D721Med (cell line): ENCODE results near the gene SPC24.

ENCODE experiments used
- DNase-seq: peaks from one replicate; pipeline ENCODE4 v3.0.0; 2011; ENCODE audit warnings: low spot score; ENCODE audit not compliant: insufficient read length
- FAIRE-seq: peaks from 2 replicates; lab custom pipeline; 2011; peaks lifted over from hg19 to GRCh38; lab: Jason Lieb, UNC
- TF ChIP-seq, protein P1 (sequence below): IDR thresholded peaks from 2 replicates; pipeline ENCODE4 v1.5.1; 2012; ENCODE audit warnings: mild to moderate bottlenecking, control low read depth; ENCODE audit not compliant: insufficient read depth; ENCODE audit errors: missing control alignments

The SPC24 gene

DNA sequence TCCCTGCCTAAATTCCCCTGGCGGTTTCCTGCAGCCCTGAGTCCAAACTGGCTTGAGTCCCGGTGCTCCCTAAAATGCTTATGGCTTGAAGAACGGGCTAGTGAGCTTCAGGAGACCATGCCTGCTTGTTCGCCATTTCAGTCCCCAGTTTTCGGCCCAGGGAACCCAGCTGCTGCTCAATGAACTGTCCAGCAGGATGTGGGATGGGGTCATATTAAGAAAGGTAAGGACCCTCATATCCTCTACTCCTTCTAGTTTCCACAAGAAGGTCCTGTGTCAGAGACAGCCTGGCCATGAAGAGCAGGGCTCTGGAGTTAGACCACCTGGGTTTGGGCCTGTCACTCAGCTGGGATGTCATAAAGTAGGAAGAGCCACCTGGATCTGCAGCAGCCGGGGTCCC, 17.0 kb upstream of the SPC24 start:
- FAIRE-seq = no peak
- TF ChIP-seq, protein P1, sequence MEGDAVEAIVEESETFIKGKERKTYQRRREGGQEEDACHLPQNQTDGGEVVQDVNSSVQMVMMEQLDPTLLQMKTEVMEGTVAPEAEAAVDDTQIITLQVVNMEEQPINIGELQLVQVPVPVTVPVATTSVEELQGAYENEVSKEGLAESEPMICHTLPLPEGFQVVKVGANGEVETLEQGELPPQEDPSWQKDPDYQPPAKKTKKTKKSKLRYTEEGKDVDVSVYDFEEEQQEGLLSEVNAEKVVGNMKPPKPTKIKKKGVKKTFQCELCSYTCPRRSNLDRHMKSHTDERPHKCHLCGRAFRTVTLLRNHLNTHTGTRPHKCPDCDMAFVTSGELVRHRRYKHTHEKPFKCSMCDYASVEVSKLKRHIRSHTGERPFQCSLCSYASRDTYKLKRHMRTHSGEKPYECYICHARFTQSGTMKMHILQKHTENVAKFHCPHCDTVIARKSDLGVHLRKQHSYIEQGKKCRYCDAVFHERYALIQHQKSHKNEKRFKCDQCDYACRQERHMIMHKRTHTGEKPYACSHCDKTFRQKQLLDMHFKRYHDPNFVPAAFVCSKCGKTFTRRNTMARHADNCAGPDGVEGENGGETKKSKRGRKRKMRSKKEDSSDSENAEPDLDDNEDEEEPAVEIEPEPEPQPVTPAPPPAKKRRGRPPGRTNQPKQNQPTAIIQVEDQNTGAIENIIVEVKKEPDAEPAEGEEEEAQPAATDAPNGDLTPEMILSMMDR = no peak
- DNase-seq = no peak

DNA sequence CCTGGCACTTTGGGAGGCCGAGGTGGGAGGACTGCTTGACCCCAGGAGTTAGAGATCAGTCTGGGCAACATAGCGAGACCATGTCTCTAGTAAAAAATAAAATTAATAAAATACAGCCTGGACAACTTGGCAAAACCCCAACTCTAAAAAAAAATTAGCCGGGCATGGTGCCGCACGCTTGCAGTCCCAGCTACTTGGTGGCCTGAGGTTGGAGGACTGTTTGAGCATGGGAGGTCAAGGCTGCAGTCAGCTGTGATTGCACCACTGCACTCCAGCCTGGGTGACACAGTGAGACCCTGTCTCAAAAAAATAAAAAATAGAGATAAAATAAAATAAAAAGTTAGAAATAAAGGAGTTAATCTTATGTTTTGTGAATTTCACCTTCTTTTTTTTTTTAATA, 15.6 kb upstream of the SPC24 start:
- DNase-seq = no peak
- no peak for FAIRE-seq
- TF ChIP-seq, protein P1 = no peak

DNA sequence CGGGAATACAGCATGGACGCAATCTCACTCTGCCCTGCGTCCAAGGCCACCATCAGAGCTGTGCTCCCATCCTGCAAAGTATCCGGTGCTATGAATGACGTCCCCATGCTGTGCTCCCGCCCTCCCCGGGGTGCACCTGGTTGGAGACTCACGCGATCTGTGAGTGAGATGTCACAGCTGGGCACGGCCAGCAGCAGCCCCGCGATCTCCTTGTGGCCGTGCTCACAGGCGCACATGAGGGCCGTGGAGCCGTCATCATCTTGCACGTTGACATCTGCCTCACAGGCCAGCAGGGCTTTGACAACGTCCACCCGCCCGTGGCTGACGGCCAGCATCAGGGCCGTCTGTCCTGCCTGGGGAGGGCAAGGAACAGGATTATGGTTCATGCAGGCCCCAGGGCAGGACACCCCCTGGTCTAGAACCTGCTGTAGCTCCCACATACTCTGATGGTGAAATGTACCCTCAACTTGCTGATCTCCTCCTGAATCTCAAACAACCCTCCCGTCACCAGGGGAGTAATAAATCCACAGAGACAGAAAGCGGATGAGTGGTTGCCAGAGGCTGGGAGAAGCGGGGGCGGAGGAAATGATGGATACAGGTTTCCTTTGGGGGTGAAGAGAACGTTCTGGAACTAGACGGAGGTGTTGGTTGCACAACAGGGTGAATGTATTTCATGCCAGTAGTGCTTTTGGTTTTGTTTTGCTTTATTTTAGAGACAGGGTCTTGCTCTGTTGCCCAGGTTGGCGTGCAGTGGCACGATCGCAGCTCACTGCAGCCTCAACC, 14.5 kb upstream of the SPC24 start:
- TF ChIP-seq, protein P1 = no peak
- no peak for DNase-seq
- FAIRE-seq = no peak

DNA sequence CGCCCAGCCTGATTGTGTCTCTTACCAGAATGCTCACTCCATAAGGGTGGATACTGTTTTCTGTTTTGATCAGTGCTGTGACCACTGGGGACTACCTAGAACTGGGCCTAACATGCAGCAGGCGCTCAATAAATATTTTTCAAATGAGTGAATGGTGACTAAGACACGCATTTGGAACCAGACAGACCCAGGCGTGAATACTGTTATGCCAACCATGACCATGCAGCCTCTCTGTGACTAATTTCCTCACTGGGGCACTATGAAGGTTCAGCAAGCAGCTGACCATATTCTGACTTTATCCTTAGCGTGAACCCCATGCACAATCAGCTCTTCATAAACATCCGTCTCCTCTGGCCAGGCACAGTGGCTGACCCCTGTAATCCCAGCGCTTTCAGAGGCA, 13.0 kb upstream of the SPC24 start:
- TF ChIP-seq, protein P1 = no peak
- FAIRE-seq = no peak

DNA sequence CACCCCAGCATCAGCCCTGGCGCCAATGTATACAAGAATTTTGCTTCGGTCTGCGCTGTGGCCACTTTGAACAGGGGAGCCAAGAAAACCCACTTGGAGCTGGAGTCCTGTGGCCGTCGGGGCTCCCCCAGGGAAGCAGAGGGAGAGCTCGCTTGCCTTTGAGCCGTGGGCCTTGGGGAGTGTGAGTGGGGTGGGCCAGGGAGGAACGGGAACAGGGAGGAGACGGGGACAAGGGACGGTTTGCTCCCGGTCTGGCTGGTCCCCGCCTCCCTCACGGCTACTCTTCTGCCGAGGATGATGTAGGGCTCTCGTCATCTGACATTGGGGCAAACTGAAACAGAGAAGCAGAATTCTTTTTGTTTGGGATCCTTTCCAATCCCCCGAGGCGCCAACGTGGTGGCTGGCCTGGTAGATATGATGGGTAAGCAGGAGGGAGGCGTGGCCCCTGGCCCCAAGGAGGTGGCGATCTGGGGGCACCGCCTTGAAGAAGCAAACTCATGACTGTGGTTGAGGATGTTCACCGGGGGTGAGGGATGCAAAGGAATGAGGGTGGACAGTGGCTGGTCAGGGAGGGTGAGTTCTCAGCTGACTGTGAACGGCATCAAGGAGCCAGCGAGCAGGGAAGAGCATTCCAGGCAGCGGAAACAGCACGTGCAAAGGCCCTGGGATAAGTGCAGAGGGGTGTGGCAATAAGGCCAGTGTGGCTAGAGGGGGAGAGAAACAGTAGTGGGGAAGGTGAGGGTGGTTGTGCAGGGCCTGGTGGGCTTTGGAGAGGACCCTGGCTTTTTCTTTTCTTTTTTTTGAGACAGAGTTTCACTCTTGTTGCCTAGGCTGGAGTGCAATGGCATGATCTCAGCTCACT, 10.9 kb upstream of the SPC24 start:
- FAIRE-seq (no peak), DNase-seq (no peak)
- TF ChIP-seq, protein P1 = no peak

More for the DNA sequence above, 13.0 kb upstream of the SPC24 start:
- no peak for DNase-seq

DNA sequence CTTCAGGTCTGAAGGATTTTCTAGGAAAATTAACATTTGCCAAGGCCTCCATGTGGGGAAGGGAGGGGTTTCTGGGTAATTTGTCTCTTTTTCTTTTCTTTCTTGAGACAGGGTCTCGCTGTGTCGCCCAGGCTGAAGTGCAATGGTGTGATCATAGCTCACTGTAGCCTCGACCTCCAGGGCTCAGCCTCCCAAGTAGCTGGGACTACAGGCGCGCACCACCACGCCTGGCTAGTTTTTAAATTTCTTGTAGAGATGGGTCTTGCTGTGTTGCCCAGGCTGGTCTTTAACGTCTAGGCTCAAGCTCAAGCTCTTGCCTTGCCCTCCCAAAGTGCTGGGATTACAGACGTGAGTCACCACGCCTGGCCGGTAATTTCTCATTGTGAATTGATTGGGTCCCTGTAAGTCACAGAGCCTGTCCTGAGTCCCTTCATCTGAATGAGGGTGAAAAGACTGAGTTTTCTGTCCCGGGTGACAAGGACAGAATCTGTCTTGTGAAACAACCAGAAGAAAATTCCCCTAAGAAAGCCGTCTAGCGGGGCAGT, 10.0 kb upstream of the SPC24 start:
- FAIRE-seq (no peak), DNase-seq (no peak)
- TF ChIP-seq, protein P1 = no peak
